ENCODE data around the gene TRIM43B.

GRCh38 chr2:95530734-95531133, 46.2 kb upstream of the TRIM43B start:
- TF ChIP-seq, protein P1, sequence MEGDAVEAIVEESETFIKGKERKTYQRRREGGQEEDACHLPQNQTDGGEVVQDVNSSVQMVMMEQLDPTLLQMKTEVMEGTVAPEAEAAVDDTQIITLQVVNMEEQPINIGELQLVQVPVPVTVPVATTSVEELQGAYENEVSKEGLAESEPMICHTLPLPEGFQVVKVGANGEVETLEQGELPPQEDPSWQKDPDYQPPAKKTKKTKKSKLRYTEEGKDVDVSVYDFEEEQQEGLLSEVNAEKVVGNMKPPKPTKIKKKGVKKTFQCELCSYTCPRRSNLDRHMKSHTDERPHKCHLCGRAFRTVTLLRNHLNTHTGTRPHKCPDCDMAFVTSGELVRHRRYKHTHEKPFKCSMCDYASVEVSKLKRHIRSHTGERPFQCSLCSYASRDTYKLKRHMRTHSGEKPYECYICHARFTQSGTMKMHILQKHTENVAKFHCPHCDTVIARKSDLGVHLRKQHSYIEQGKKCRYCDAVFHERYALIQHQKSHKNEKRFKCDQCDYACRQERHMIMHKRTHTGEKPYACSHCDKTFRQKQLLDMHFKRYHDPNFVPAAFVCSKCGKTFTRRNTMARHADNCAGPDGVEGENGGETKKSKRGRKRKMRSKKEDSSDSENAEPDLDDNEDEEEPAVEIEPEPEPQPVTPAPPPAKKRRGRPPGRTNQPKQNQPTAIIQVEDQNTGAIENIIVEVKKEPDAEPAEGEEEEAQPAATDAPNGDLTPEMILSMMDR (conservative IDR thresholded peaks at IDR 0.05; ENCODE audit: low read length): no peak
- TF ChIP-seq EZH2phosphoT487 (IDR thresholded peaks at IDR 0.05; ENCODE audit: borderline replicate concordance, low read depth, low read length): no peak

Data from OCI-LY7 (cell line).